Middle frontal gyrus (tissue), 1 donor: ENCODE measurements around the gene GALNT14.

Experiments used
- DNase-seq: peaks from one replicate; pipeline ENCODE4 v3.0.0-alpha.2; 2015; ENCODE audit warnings: low spot score; ENCODE audit errors: extremely low spot score

GALNT14 gene

GRCh38 chr2:31134480-31134879 lies 3.8 kb downstream of the GALNT14 start:
- no peak for DNase-seq

- DNase-seq, result no peak
Measured at GRCh38 chr2:31132786-31133185, 5.5 kb downstream of the GALNT14 start.

- no peak for DNase-seq
Measured at GRCh38 chr2:31131871-31132270, 6.4 kb downstream of the GALNT14 start.

- no peak for DNase-seq
Measured at GRCh38 chr2:31129375-31130171, 8.7 kb downstream of the GALNT14 start.

- DNase-seq, result no peak
Measured at GRCh38 chr2:31127931-31128330, 10.3 kb downstream of the GALNT14 start.

GRCh38 chr2:31125918-31126695 lies 12.1 kb downstream of the GALNT14 start:
- no peak for DNase-seq

- no peak for DNase-seq
Measured at GRCh38 chr2:31124904-31125303, 13.3 kb downstream of the GALNT14 start.

GRCh38 chr2:31122133-31122532 lies 16.1 kb downstream of the GALNT14 start:
- no peak for DNase-seq

GRCh38 chr2:31113765-31114164 lies 24.5 kb downstream of the GALNT14 start:
- DNase-seq, result no peak

GRCh38 chr2:31112544-31112943 lies 25.7 kb downstream of the GALNT14 start:
- no peak for DNase-seq

- DNase-seq, result no peak
Measured at GRCh38 chr2:31110998-31111397, 27.2 kb downstream of the GALNT14 start.

GRCh38 chr2:31110431-31110830 lies 27.8 kb downstream of the GALNT14 start:
- DNase-seq, result no peak

- DNase-seq, result no peak
Measured at GRCh38 chr2:31109633-31110192, 28.5 kb downstream of the GALNT14 start.

- no peak for DNase-seq
Measured at GRCh38 chr2:31108561-31109286, 29.5 kb downstream of the GALNT14 start.

- no peak for DNase-seq
Measured at GRCh38 chr2:31107591-31108300, 30.5 kb downstream of the GALNT14 start.

GRCh38 chr2:31101701-31102100 lies 36.5 kb downstream of the GALNT14 start:
- DNase-seq, result no peak

- no peak for DNase-seq
Measured at GRCh38 chr2:31097962-31098613, 40.2 kb downstream of the GALNT14 start.

GRCh38 chr2:31090188-31090587 lies 48.1 kb downstream of the GALNT14 start:
- no peak for DNase-seq

- no peak for DNase-seq
Measured at GRCh38 chr2:31089645-31090044, 48.6 kb downstream of the GALNT14 start.

- DNase-seq, result no peak
Measured at GRCh38 chr2:31088504-31089195, 49.6 kb downstream of the GALNT14 start.
